Measurements from ENCODE around the gene FAM136A. TPM values are rescaled to one million over a fixed set of nuclear protein-coding genes. Genes with fewer than 3 reads are reported as not detected.

FAM136A gene
- total and polyA plus RNA-seq, 8 donors: 23.7 to 51.0 (median 31.9) TPM

DNA sequence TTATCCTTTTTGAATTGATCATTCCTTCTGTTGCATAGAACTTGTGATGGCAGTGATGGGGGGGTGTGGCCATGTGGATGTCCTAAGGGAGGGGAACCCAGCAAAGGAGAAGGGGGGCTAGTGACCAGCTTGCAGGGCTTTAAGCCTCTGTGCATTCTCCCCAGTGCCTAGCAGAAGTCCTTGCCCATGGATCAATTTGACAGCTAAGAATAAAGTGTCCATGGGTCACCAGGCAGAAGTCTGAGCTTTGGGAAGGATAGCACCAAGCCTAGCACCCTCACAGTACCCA is 39.6 kb upstream of the FAM136A start:
- FAIRE-seq (no peak), ATAC-seq (no peak), DNase-seq (no peak)
- no peaks in the 10 kb centered on the region for H3K27me3 ChIP-seq
- H3K27ac ChIP-seq: no peak overlapping the region
- no peak overlapping the region for H3K4me3 ChIP-seq
- no peaks in the 10 kb centered on the region for H3K4me1 ChIP-seq
- TF ChIP-seq, protein P1, sequence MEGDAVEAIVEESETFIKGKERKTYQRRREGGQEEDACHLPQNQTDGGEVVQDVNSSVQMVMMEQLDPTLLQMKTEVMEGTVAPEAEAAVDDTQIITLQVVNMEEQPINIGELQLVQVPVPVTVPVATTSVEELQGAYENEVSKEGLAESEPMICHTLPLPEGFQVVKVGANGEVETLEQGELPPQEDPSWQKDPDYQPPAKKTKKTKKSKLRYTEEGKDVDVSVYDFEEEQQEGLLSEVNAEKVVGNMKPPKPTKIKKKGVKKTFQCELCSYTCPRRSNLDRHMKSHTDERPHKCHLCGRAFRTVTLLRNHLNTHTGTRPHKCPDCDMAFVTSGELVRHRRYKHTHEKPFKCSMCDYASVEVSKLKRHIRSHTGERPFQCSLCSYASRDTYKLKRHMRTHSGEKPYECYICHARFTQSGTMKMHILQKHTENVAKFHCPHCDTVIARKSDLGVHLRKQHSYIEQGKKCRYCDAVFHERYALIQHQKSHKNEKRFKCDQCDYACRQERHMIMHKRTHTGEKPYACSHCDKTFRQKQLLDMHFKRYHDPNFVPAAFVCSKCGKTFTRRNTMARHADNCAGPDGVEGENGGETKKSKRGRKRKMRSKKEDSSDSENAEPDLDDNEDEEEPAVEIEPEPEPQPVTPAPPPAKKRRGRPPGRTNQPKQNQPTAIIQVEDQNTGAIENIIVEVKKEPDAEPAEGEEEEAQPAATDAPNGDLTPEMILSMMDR (IDR thresholded peaks at IDR 0.05): no peak
- H3K36me3 ChIP-seq: no peaks in the 10 kb centered on the region
- H3K9me3 ChIP-seq: no peaks in the 10 kb centered on the region
- intact Hi-C loops (cut with DNase I): loop anchor here in 1 of 3 donors (5.0 to 10.0 kb wide), 2 partner anchors 276 to 303 kb away; no protein-coding TSS in a partner anchor

DNA sequence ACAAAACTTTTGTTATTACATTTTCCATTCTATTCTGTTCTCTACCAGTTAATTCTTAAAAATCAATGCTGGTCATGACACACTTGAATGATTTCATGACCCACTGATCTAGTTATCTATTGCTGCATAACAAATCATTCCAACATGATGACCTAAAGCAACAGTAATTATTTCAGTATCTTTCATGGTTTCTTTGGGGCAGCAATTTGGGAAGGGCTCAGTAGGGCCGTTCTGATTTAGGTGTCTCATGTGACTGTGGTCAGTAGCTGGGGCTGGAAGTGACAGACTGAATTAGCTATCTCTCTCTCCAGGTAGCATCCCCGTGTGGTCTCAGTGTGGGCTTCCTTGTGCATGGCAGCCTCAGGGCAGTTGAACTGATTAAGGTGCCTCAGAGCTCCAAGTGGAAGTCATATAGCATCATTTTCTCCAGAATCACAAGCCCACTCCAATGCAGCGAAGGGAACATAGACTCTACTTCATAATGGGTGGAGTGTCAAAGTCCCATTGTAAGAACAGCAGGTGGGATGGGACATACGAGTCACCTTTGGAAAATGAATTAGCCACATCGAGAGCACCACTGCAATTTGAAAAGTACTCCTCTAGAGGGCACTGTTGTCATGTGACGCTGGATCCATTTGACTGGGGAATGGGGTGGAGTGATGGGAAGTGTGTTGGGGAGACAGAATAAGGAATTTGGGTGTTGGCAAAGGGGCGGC is 39.1 kb upstream of the FAM136A start:
- TF ChIP-seq, protein P1 (IDR thresholded peaks at IDR 0.05): peak; percentile 59 to 80 (median 68)
- no peaks in the 10 kb centered on the region for H3K4me1 ChIP-seq
- intact Hi-C loops (cut with DNase I): loop anchor here in 1 of 3 donors (5.0 to 10.0 kb wide), 2 partner anchors 276 to 304 kb away; no protein-coding TSS in a partner anchor
- WGBS, 2 donors: 2 to 6% methylated on average over 7 of the region's 7 CpGs
- DNase-seq (peak in 3 of 6 donors; percentile 11 to 52 (median 26)), ATAC-seq (peak; percentile 64 to 95 (median 86)), FAIRE-seq (no peak)
- no peak overlapping the region for H3K4me3 ChIP-seq
- H3K27ac ChIP-seq: no peak overlapping the region
- H3K9me3 ChIP-seq: no peaks in the 10 kb centered on the region
- no peaks in the 10 kb centered on the region for H3K27me3 ChIP-seq
- H3K36me3 ChIP-seq: no peaks in the 10 kb centered on the region

DNA sequence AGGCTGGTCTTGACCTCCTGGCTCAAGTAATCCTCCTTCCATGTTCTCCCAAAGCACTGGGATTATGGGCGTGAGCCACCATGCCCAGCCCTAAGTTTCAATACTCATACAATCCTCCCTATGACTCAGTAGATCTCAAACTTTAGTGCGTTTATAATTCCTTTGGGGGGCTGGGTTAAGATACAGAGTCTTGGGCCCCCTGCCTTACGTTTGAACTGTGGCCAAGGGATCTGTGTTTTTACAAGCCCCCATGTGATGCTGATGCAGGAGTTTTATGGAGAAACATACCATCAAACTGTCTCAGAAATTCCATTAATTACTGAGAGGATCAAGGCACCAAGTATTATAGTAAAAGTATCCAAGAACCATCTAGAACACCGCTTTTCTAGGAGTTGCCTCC is 38.2 kb upstream of the FAM136A start:
- DNase-seq: no peak
- Histone ChIP-seq H3K9me3 (no peaks in the 10 kb centered on the region), H3K4me1 (no peaks in the 10 kb centered on the region), H3K4me3 (no peak overlapping the region), H3K27ac (no peak overlapping the region), H3K27me3 (no peaks in the 10 kb centered on the region), H3K36me3 (no peaks in the 10 kb centered on the region)
- TF ChIP-seq, protein P1 (IDR thresholded peaks at IDR 0.05): no peak
- FAIRE-seq: no peak
- ATAC-seq: no peak
- 60% methylated on average over 4 of the region's 4 CpGs for WGBS, 2 donors
- intact Hi-C loops (cut with DNase I): loop anchor here in 1 of 3 donors (5.0 to 10.0 kb wide), 2 partner anchors 277 to 305 kb away; no protein-coding TSS in a partner anchor

DNA sequence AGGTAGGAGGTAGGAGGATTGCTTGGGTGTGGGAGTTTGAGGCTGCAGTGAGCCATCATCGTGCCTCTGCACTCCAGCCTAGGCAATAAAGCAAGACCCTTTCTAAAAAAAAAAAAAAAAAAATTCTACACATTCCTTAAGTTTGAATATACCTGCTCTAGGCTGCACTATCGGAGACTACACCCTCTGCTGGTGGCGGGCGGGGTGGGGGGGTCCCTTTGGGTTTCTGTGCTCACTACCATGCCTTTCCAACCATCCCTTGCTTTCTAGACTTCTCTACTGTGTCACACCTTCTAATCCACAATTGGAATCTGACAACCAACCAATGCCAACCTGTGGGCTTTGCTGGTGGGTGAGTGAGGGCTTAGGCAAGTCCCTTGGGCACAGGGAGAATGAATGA is 34.7 kb upstream of the FAM136A start:
- Histone ChIP-seq H3K9me3 (no peaks in the 10 kb centered on the region), H3K36me3 (no peaks in the 10 kb centered on the region), H3K4me1 (no peaks in the 10 kb centered on the region), H3K27ac (no peak overlapping the region), H3K4me3 (no peak overlapping the region), H3K27me3 (no peaks in the 10 kb centered on the region)
- intact Hi-C loops (cut with DNase I): no loop called here
- TF ChIP-seq, protein P1 (IDR thresholded peaks at IDR 0.05): no peak
- WGBS, 2 donors: 84 to 85% methylated on average over 4 of the region's 4 CpGs
- no peak for FAIRE-seq
- no peak for DNase-seq
- no peak for ATAC-seq

DNA sequence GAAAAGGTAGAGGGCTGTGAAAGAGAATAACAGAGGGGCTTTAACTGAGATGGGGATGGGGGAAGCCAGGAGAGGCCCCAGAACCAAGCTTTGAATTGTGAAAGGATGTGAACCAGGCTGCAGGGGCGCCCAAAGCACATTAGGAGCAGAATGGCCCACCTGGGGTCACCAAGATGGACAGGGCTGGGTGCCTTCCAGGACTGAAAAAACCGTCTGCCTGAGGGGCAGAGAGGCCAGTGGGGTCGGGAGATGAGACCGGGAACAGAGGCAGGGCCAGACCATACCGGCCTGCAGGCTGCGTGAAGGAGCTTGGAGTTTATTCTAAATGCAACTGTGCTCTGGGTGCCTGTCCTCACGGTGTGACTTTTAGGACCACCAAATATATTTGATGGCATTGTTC is 29.1 kb upstream of the FAM136A start:
- intact Hi-C loops (cut with DNase I): no loop called here
- DNase-seq (no peak), ATAC-seq (no peak), FAIRE-seq (no peak)
- 83% methylated on average over 7 of the region's 7 CpGs for WGBS, 2 donors
- H3K27ac ChIP-seq: no peak overlapping the region
- H3K9me3 ChIP-seq: no peaks in the 10 kb centered on the region
- H3K36me3 ChIP-seq: no peaks in the 10 kb centered on the region
- TF ChIP-seq, protein P1 (IDR thresholded peaks at IDR 0.05): no peak
- no peaks in the 10 kb centered on the region for H3K27me3 ChIP-seq
- peaks cover 7 to 13% (median 12%) of the 10 kb centered on the region in 3 donors for H3K4me1 ChIP-seq
- no peak overlapping the region for H3K4me3 ChIP-seq

Measured in pancreas (tissue), 10 donors.